ENCODE measurements around the gene VTI1B. TPM values are rescaled to one million over a fixed set of nuclear protein-coding genes. Genes with fewer than 3 reads are reported as not detected.

VTI1B gene
- total RNA-seq, 1 experiment from 2014 or later = 148 TPM

GRCh38 chr14:67668559-67668958, 5.9 kb downstream of the VTI1B start:
- no peaks in the 10 kb centered on the region for H3K27me3 ChIP-seq (ENCODE audit: insufficient read depth, low read depth)
- no peak overlapping the region for H2AFZ ChIP-seq
- intact Hi-C loops (cut with micrococcal nuclease; ENCODE audit: unreplicated experiment) = loop anchor here (5.0 kb wide), 1 partner anchor 34 kb away; the partner anchor contains the start of gene RDH12
- peaks cover 90% of the 10 kb centered on the region for H3K79me2 ChIP-seq (ENCODE audit: low read depth)
- no peaks in the 10 kb centered on the region for H3K36me3 ChIP-seq (ENCODE audit: low read depth)
- H3K4me2 ChIP-seq = no peak overlapping the region
- H3K9me2 ChIP-seq (ENCODE audit: insufficient read depth) = no peaks in the 10 kb centered on the region
- H3K4me1 ChIP-seq (replicated peaks; ENCODE audit: insufficient read depth) = peaks cover 10% of the 10 kb centered on the region
- no TSS peak for BruUV-seq (replicated peaks)
- no peak overlapping the region for H3K27ac ChIP-seq
- ChIA-PET POLR2A (ENCODE audit: unreplicated experiment) (interaction anchor here (0.6 kb wide), 1 partner anchor 197 kb away, joined by 3 read pairs; no protein-coding TSS in a partner anchor), CTCF (interaction anchor here (0.6 to 1.1 kb wide), 2 partner anchors 36 to 308 kb away, joined by 3 to 5 read pairs; partner anchors contain the start of gene EIF2S1)
- TF ChIP-seq CTCF (conservative IDR thresholded peaks at IDR 0.05) (no peak), EZH2 (IDR thresholded peaks at IDR 0.05; ENCODE audit: low read depth) (no peak)
- H4K20me1 ChIP-seq (ENCODE audit: insufficient read depth) = peaks cover 66% of the 10 kb centered on the region
- H3F3A ChIP-seq (ENCODE audit: insufficient read depth, low read depth) = 0 out of 2 replicates have a peak, but pooled peaks cover 13% of the 10 kb centered on the region
- no peak overlapping the region for H3K4me3 ChIP-seq
- no peaks in the 10 kb centered on the region for H3K9me3 ChIP-seq (ENCODE audit: insufficient read depth, low read depth)
- no peak for DNase-seq

- H3K27me3 ChIP-seq (ENCODE audit: insufficient read depth, low read depth) = no peaks in the 10 kb centered on the region
- no peak overlapping the region for H3K4me2 ChIP-seq
- no TSS peak for BruUV-seq (replicated peaks)
- intact Hi-C loops (cut with micrococcal nuclease; ENCODE audit: unreplicated experiment) = loop anchor here (1.0 to 5.0 kb wide), 4 partner anchors 35 to 140 kb away; partner anchors contain the start of genes ARG2 and RDH12
- H3K4me3 ChIP-seq = no peak overlapping the region
- no peaks in the 10 kb centered on the region for H3K4me1 ChIP-seq (replicated peaks; ENCODE audit: insufficient read depth)
- DNase-seq = peak; percentile 9 to 49
- no peak overlapping the region for H3K27ac ChIP-seq
- H4K20me1 ChIP-seq (ENCODE audit: insufficient read depth) = peaks cover 52% of the 10 kb centered on the region
- H3K36me3 ChIP-seq (ENCODE audit: low read depth) = no peaks in the 10 kb centered on the region
- TF ChIP-seq CTCF (conservative IDR thresholded peaks at IDR 0.05) (peak; percentile 85), EZH2 (IDR thresholded peaks at IDR 0.05; ENCODE audit: low read depth) (no peak)
- no peaks in the 10 kb centered on the region for H3K9me2 ChIP-seq (ENCODE audit: insufficient read depth)
- 0 out of 2 replicates have a peak, but pooled peaks cover 13% of the 10 kb centered on the region for H3F3A ChIP-seq (ENCODE audit: insufficient read depth, low read depth)
- ChIA-PET CTCF (interaction anchor here (0.6 to 1.1 kb wide), 8 partner anchors 36 to 239 kb away, joined by 3 to 16 read pairs (median 4); partner anchors contain the start of genes ARG2 and PIGH), POLR2A (ENCODE audit: unreplicated experiment) (interaction anchor here (0.9 kb wide), 1 partner anchor 34 kb away, joined by 7 read pairs; no protein-coding TSS in a partner anchor)
- peaks cover 78% of the 10 kb centered on the region for H3K79me2 ChIP-seq (ENCODE audit: low read depth)
- no peak overlapping the region for H2AFZ ChIP-seq
- H3K9me3 ChIP-seq (ENCODE audit: insufficient read depth, low read depth) = no peaks in the 10 kb centered on the region
These were observed 7.5 kb downstream of the VTI1B start for GRCh38 chr14:67666750-67667449.

GRCh38 chr14:67665868-67666267, 8.6 kb downstream of the VTI1B start:
- H3K27ac ChIP-seq = no peak overlapping the region
- H3K4me2 ChIP-seq = no peak overlapping the region
- 0 out of 2 replicates have a peak, but pooled peaks cover 13% of the 10 kb centered on the region for H3F3A ChIP-seq (ENCODE audit: insufficient read depth, low read depth)
- peaks cover 47% of the 10 kb centered on the region for H4K20me1 ChIP-seq (ENCODE audit: insufficient read depth)
- TF ChIP-seq CTCF (conservative IDR thresholded peaks at IDR 0.05) (no peak), EZH2 (IDR thresholded peaks at IDR 0.05; ENCODE audit: low read depth) (no peak)
- DNase-seq = no peak
- H3K27me3 ChIP-seq (ENCODE audit: insufficient read depth, low read depth) = no peaks in the 10 kb centered on the region
- no peaks in the 10 kb centered on the region for H3K9me2 ChIP-seq (ENCODE audit: insufficient read depth)
- H3K9me3 ChIP-seq (ENCODE audit: insufficient read depth, low read depth) = no peaks in the 10 kb centered on the region
- H2AFZ ChIP-seq = no peak overlapping the region
- CTCF ChIA-PET = no interaction called here
- no peaks in the 10 kb centered on the region for H3K4me1 ChIP-seq (replicated peaks; ENCODE audit: insufficient read depth)
- no peak overlapping the region for H3K4me3 ChIP-seq
- POLR2A ChIA-PET (ENCODE audit: unreplicated experiment) = no interaction called here
- no TSS peak for BruUV-seq (replicated peaks)
- H3K79me2 ChIP-seq (ENCODE audit: low read depth) = peaks cover 75% of the 10 kb centered on the region
- H3K36me3 ChIP-seq (ENCODE audit: low read depth) = 0 out of 2 replicates have a peak, but pooled peaks cover under 1% of the 10 kb centered on the region
- intact Hi-C loops (cut with micrococcal nuclease; ENCODE audit: unreplicated experiment) = loop anchor here (2.0 to 5.0 kb wide), 3 partner anchors 36 to 139 kb away; partner anchors contain the start of genes ARG2 and RDH12
